ENCODE measurements around the gene LUZP1.

LUZP1 gene

GRCh38 chr1:23184212-23184934 is 15.7 kb upstream of the LUZP1 start:
- peak overlapping the region; percentile 48 for H3K4me3 ChIP-seq (replicated peaks; ENCODE audit: low read depth, low read length)
- peak; percentile 65 for TF ChIP-seq CTCF (IDR thresholded peaks at IDR 0.05; ENCODE audit: insufficient read depth, low read length, poor library complexity, severe bottlenecking)
- no peaks in the 10 kb centered on the region for H3K36me3 ChIP-seq (ENCODE audit: control insufficient read depth, insufficient read depth, low read length)
- peak; percentile 25 for DNase-seq (ENCODE audit: extremely low read depth, insufficient read length)
- no peaks in the 10 kb centered on the region for H3K27me3 ChIP-seq (replicated peaks; ENCODE audit: control insufficient read depth, insufficient read depth, low read length)

GRCh38 chr1:23179862-23180261 is 11.2 kb upstream of the LUZP1 start:
- TF ChIP-seq CTCF (IDR thresholded peaks at IDR 0.05; ENCODE audit: insufficient read depth, low read length, poor library complexity, severe bottlenecking): no peak

GRCh38 chr1:23178950-23179349 is 10.3 kb upstream of the LUZP1 start:
- TF ChIP-seq CTCF (IDR thresholded peaks at IDR 0.05; ENCODE audit: insufficient read depth, low read length, poor library complexity, severe bottlenecking): no peak
- Histone ChIP-seq H3K4me3 (replicated peaks; ENCODE audit: low read depth, low read length) (no peak overlapping the region), H3K27me3 (replicated peaks; ENCODE audit: control insufficient read depth, insufficient read depth, low read length) (no peaks in the 10 kb centered on the region), H3K36me3 (ENCODE audit: control insufficient read depth, insufficient read depth, low read length) (no peaks in the 10 kb centered on the region)
- no peak for DNase-seq (ENCODE audit: extremely low read depth, insufficient read length)

More at GRCh38 chr1:23179862-23180261, 11.2 kb upstream of the LUZP1 start:
- no peak for DNase-seq (ENCODE audit: extremely low read depth, insufficient read length)
- Histone ChIP-seq H3K4me3 (replicated peaks; ENCODE audit: low read depth, low read length) (no peak overlapping the region), H3K27me3 (replicated peaks; ENCODE audit: control insufficient read depth, insufficient read depth, low read length) (no peaks in the 10 kb centered on the region), H3K36me3 (ENCODE audit: control insufficient read depth, insufficient read depth, low read length) (no peaks in the 10 kb centered on the region)

GRCh38 chr1:23178414-23178813 is 9.8 kb upstream of the LUZP1 start:
- no peak overlapping the region for H3K4me3 ChIP-seq (replicated peaks; ENCODE audit: low read depth, low read length)
- no peaks in the 10 kb centered on the region for H3K36me3 ChIP-seq (ENCODE audit: control insufficient read depth, insufficient read depth, low read length)
- H3K27me3 ChIP-seq (replicated peaks; ENCODE audit: control insufficient read depth, insufficient read depth, low read length): no peaks in the 10 kb centered on the region
- no peak for DNase-seq (ENCODE audit: extremely low read depth, insufficient read length)
- TF ChIP-seq CTCF (IDR thresholded peaks at IDR 0.05; ENCODE audit: insufficient read depth, low read length, poor library complexity, severe bottlenecking): no peak

GRCh38 chr1:23177438-23178380 is 9.1 kb upstream of the LUZP1 start:
- DNase-seq (ENCODE audit: extremely low read depth, insufficient read length): peak; percentile 90
- Histone ChIP-seq H3K4me3 (replicated peaks; ENCODE audit: low read depth, low read length) (peak overlapping the region; percentile 65), H3K27me3 (replicated peaks; ENCODE audit: control insufficient read depth, insufficient read depth, low read length) (no peaks in the 10 kb centered on the region), H3K36me3 (ENCODE audit: control insufficient read depth, insufficient read depth, low read length) (no peaks in the 10 kb centered on the region)
- no peak for TF ChIP-seq CTCF (IDR thresholded peaks at IDR 0.05; ENCODE audit: insufficient read depth, low read length, poor library complexity, severe bottlenecking)
